GM18507 (cell line): ENCODE data around the gene PGRMC2.
"Not testable (repeated sequence)": the region's sequence is repeated elsewhere in the genome, so short reads cannot be mapped to it uniquely, and the experiment has no call there.

Experiments
- DNase-seq: peaks from one replicate; pipeline ENCODE4 v3.0.0; 2011; ENCODE audit warnings: low read depth; ENCODE audit not compliant: insufficient read length; ENCODE audit errors: extremely low spot score
- FAIRE-seq: peaks from 2 replicates; lab custom pipeline; 2011; peaks lifted over from hg19 to GRCh38; lab: Jason Lieb, UNC

The PGRMC2 gene

DNA sequence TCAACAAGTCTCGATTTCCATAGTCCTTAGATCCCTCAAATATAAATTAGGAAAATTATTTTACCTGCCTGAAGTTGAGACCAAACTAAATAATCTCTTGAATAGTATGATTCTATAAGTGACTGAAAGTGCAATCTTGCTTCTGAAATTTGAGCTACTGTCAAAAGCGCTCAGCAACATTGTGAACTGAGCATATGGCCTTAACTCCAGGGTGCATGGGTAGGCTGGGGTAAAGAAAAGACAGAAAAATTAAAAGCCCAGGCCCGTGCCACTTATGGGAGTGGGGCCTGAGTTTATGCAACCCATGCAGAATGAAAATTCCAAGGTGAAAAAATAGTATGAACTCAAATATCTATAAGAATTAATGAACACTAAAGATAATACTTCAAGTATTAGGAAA, 9.8 kb downstream of the PGRMC2 start:
- DNase-seq (no peak), FAIRE-seq (no peak)

GRCh38 chr4:128275346-128275745, 12.3 kb downstream of the PGRMC2 start:
- no peak for DNase-seq

GRCh38 chr4:128271551-128271950, 16.1 kb downstream of the PGRMC2 start:
- DNase-seq (no peak), FAIRE-seq (no peak)

More at GRCh38 chr4:128275346-128275745, 12.3 kb downstream of the PGRMC2 start:
- FAIRE-seq = no peak

GRCh38 chr4:128268970-128269369, 18.6 kb downstream of the PGRMC2 start:
- no peak for FAIRE-seq

GRCh38 chr4:128267745-128268144, 19.9 kb downstream of the PGRMC2 start:
- FAIRE-seq = no peak
- no peak for DNase-seq

More at GRCh38 chr4:128268970-128269369, 18.6 kb downstream of the PGRMC2 start:
- no peak for DNase-seq

DNA sequence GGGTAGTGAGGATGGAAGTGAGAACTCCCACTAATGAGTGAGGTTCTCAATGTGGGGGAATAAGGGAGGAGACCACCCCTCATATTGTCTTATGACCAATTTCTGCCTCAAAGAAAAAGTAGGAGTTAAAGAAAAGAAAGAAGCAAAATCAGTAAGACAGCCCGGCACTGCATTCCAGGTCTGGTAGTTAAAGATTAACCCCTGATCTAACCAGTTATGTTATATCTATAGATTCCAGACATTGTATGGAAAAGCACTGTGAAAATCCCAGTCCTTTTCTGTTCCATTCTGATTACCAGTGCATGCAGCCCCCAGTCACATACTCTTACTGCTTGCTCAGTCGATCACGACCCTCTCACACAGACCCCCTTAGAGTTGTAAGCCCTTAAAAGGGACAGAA, 20.4 kb downstream of the PGRMC2 start:
- not testable (repeated sequence) for FAIRE-seq, DNase-seq

DNA sequence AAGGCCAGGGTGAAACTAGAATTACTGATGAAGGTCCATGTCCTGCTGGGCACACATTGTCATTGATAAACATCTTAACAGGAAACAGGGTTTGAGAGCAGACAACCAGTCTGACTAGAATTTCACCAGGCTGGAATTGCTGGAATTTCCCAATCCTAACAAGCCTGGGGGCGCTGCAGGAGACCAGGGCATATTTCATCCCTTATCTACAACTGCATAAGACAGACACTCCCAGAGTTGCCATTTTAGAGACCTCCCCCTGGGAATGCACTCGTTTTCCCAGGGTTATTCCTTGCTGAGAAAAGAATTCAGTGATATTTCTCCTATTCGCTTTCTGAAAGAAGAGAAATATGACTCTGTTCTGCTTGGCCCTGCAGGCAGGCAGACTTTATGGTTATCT, 22.1 kb downstream of the PGRMC2 start:
- not testable (repeated sequence) for DNase-seq, FAIRE-seq

GRCh38 chr4:128259889-128260288, 27.7 kb downstream of the PGRMC2 start:
- not testable (repeated sequence) for FAIRE-seq, DNase-seq

GRCh38 chr4:128258166-128258565, 29.4 kb downstream of the PGRMC2 start:
- not testable (repeated sequence) for DNase-seq, FAIRE-seq

- no peak for FAIRE-seq
- DNase-seq = no peak
These were observed 31.1 kb downstream of the PGRMC2 start for GRCh38 chr4:128256539-128256938.

DNA sequence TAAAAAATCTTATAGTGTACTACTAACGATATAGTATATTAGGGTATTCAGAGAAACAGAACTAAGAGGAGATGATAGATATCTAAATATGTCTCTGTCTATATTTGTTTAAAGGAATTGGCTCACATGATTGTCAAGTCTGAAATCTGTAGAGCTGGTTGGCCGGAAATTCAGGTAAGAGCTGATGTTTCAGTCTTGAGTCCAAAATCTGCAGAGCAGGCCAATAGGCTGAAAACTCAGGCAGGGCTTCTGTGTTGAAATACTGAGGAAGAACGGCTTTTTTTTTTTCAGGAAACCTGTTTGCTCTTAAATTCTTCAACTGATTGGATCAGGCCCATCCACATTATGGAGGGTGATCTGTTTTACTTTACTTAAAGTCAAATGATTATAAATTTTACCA, 31.7 kb downstream of the PGRMC2 start:
- DNase-seq = no peak
- no peak for FAIRE-seq

- DNase-seq = no peak
- no peak for FAIRE-seq
These were observed 37.6 kb downstream of the PGRMC2 start for GRCh38 chr4:128249787-128250668.

DNA sequence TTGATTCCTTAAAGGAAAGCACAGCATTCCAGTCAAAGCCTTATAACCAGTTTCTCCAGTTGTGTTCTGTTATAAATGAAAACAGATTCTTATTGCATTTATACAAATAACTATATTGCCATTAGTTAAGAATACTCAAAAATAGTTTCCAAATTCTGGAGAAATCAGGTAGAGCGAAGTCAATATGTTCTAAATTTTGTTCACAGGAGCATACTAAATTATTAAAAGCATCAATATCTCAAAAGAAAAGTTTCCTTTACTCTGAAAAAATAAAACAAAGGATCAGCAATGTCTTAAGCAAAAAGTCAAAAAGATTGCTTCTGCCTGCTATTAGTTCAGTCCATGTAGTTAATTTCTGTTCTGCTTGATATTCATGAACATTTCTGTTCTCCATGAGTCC, 39.7 kb downstream of the PGRMC2 start:
- FAIRE-seq = no peak
- no peak for DNase-seq

DNA sequence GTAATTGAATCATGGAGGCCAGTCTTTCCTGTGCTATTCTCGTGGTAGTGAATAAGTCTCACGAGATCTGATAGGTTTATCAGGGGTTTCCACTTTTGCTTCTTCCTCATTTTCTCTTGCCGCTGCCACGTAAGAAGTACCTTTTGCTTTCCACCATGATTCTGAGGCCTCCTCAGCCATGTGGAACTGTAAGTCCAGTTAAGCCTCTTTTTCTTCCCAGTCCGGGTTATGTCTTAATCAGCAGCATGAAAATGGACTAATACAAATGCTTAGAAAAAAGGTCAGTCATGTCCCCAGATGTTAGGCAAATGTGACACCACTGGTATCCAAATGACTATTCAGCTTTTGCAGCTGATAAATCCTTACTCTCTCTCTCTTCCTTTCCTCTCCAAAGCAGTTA, 42.2 kb downstream of the PGRMC2 start:
- DNase-seq, FAIRE-seq: not testable (repeated sequence)

DNA sequence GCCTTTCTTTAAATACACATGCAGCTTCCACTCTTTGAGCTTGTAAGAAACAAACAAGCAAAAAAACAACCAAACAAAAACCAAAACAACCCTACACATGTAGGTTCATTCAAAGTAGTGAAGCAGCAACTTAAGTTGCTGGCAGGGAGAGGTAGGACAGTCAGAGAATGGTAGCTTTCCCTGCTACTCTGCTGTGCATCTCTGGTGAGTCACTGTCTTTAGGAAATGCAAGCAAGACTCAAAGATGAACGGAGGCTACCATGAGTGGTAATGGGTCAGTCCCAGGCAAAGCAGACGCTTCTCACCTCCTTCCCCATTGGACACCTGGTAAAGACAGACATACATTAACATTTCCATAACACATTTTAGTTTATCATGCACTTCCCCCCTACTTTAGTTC, 43.2 kb downstream of the PGRMC2 start:
- FAIRE-seq (no peak), DNase-seq (no peak)

DNA sequence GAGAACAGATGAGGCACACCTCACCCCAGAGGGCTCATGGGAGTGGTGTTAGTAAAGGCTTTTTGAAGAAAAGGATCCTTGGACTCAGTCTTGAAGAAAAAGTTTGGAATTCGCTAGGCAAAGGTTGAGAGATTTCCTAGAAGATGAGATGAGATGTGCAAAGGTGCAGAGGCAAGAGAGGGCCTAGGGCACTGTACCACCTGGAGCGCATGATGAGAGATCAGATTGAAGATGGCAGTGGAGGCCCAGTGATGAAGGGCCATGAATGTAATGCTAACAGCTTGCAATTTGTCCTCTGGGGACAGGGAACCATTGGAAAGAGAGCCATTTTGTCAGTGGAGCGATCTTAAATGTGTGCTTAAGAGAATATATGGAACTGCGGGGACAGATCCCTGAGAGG, 45.0 kb downstream of the PGRMC2 start:
- no peak for FAIRE-seq
- no peak for DNase-seq

DNA sequence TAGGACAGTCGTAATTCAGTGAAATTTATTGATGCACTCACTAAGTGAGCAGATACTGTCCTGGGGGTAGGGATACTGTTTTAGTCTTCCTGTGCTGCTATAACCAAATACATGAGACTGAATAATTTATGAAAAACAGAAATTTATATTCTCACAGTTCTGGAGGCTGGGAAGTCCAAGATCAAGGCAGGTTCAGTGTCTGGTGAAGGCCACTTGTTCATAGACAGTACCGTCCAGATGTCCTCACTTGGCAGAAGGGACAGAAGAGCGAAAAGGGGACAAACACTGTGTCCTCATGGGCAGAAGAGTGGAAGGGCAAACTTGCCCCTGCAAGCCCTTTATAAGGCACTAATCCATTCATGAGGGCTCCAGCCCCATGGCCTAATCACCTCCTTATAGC, 45.6 kb downstream of the PGRMC2 start:
- FAIRE-seq (no peak), DNase-seq (no peak)

- DNase-seq (no peak), FAIRE-seq (no peak)
These were observed 46.1 kb downstream of the PGRMC2 start for GRCh38 chr4:128241425-128241913.

DNA sequence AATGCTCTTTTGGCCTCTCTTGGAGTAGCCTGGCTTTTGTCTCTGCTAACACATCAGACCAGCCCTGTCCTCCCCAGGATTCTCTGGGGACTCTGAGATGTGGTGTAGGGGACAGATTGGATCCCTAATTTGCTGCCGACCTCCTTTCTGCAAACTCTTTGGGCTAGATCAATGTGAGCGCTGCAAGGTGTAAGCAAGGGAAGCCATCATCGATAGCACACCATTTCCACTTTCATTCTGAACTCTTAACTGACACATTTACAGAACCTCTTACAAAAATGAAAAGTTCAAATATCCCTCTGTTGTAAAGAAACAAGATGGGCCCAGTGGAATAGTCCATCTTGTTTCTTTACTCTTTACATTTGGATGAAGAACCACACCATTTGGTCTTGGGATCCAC, 46.6 kb downstream of the PGRMC2 start:
- FAIRE-seq (no peak), DNase-seq (no peak)

DNA sequence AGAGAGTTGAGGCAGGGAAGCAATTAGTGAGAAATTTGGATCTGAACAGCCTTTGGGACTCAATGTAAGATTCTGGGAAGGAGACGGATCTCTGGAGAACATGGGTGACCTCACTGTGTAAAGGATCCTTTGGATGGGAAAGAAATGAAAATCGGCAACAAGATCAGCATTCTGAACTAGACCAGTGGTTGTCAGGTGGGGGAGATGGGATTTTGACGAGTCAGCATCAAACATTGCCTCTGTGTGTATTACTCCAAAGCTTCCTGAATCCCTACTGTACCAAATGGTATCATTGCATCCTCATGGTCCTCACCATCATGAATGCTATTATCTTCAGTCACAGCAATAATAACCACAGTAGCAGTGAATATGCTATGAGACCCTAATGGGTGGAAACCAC, 52.8 kb downstream of the PGRMC2 start:
- DNase-seq (no peak), FAIRE-seq (no peak)

GRCh38 chr4:128232719-128233118, 54.9 kb downstream of the PGRMC2 start:
- FAIRE-seq (no peak), DNase-seq (no peak)
